Stimulated activated CD4-positive, alpha-beta T cell treated with anti-CD3 and anti-CD28 coated beads, Interleukin-15, amount 100 ng/mL, for 48 hours (primary cell): Measurements from ENCODE around the gene KLF13.

Source experiments
- DNase-seq, 2 donors: peaks; one replicate each; pipeline ENCODE4 v3.0.0-alpha.2; 2020; ENCODE audit warnings: low read depth in 2 of 2

KLF13 gene

DNA sequence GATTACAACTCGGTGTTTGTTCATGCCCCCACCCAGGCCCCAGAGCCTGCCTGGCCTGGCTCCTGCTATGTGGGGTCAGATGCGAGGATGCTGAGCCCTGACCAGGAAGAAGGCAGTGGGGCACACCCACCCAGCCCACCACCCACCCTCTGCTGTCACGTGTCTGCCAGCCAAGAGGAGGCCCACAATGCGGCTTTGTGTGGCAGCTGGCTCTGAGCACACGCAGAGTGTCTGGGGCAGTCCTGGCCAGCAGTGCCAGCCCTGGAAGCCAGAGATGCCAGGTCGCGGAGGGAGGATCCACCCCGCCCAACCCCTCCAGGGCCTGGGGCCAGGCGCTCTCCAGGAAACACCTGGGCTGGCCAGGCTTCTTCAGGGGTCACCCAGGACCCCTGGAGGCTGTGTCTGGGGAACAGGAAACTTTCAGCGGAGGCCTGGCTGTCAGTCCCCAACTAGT lies 26.4 kb upstream of the KLF13 start:
- no peak for DNase-seq

GRCh38 chr15:31300981-31301672 lies 25.5 kb upstream of the KLF13 start:
- DNase-seq, result no peak

- DNase-seq, result no peak
Observed at GRCh38 chr15:31301673-31301990, 25.0 kb upstream of the KLF13 start.

DNA sequence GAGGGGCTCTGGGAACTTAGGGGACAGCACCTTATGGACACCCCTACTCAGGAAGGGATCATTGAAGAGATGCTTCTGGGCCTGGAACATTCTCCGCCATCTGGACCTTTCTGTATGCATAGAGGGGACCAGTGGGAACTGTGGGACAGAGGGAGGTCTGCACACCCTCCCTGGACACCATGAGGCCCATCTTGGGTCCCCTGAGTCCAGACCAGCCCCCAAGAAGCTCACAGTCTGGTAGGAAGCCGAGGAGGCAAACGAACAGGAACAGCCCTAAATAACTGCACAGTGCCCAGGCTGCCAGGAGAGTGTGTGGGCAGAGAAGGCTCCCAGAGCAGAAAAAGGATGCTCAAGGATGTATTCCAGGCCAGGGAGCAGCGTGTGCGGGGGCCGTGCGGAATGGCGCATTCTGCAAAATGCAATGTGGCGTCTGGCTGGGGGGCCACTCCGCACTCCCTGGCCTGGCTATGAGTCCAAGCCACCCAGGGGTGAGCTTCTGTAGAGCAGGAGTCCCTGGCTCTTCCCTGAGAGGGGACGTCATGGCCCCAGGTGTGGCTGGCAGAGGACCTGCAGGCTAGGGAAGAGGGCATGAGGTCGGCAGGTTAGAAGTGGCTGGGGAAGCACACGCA lies 24.5 kb upstream of the KLF13 start:
- DNase-seq, result no peak

GRCh38 chr15:31302778-31303725 lies 23.6 kb upstream of the KLF13 start:
- DNase-seq, result no peak

DNA sequence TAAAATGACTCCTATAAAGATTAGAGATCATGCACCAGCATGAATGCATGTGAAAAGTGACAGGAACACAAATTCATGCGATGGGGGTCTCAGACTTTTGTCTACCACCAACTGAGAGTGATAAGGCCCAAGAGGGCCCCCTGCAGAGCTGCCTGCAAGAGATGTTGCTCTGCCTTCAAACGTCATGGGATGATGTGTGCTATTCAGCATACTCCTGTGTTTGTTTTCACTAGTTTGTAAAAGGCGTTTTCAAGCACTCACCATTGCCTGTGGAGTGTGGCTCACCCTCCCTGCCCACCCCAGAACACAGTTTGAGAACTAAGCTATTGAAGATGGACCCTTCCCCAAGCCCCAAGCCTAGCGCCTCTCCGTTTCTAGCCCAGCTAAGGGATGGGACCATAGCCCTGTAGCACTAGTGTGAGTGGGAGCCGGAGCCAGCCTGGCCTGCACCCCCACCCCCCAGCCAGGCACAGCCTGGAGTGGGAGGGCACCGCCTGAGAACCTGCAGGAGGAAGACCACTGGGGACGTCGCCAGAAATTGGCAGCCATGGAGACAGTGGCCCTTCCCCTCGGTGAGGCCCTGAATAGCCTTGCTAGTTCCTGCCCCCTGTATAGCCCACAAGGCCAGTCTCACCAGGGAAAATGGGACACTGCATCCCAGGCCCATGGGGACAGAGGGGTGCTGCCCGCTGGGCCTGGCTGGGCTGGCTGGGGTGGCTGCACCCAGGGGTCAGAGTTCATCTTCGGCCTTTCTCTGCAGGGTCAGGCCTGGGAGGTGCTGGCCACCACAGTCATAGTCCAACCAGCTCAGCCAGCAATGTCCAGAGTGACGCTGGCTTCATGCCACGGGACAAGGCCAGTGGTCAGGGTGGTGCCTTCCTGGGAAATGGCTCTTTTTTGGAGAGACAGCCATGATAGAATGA lies 22.6 kb upstream of the KLF13 start:
- no peak for DNase-seq

GRCh38 chr15:31304751-31305365 lies 21.8 kb upstream of the KLF13 start:
- no peak for DNase-seq

GRCh38 chr15:31305375-31305774 lies 21.3 kb upstream of the KLF13 start:
- no peak for DNase-seq

GRCh38 chr15:31305796-31306425 lies 20.7 kb upstream of the KLF13 start:
- no peak for DNase-seq

DNA sequence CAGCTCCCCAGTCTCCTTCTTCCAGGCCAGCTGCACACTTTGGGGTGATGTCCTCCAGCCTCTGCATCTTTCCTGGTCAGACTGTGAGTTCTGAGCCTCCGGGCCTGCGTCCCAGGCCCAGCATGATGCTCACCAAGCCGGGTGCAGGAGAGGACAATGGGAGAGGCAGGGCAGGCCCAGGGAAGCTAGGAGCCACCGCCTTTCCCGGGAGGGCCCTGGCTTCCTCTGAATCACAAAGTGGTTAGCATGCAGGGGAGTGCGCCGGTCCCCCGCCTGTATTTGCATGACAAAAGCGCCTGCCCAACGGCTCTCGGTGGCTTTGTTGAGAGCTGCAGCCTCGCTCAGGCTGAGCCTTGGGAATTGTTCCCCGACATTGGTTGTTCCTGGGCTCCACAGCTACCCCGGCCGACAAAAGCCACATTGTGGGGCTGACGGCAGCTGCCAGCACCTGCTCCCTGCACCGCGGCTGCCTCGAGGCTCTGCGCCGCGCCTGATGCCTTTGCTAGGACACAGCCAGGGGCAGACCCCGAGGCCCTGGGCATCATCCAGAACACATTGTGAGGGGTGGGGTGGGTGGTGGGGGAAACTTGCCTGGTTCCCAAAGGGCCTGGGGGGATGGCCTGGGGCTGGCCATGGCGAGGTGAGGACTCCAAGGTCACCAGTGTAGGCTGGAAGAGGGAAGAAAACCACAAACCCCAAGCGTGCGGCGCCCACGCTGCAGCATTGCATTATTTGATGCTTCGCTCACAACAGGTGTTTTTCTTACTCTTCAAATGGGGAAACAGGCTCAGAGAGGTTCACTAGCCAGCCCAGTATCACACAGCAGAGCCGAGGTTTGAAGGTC lies 20.0 kb upstream of the KLF13 start:
- no peak for DNase-seq

GRCh38 chr15:31307270-31308184 lies 19.1 kb upstream of the KLF13 start:
- DNase-seq, result no peak

DNA sequence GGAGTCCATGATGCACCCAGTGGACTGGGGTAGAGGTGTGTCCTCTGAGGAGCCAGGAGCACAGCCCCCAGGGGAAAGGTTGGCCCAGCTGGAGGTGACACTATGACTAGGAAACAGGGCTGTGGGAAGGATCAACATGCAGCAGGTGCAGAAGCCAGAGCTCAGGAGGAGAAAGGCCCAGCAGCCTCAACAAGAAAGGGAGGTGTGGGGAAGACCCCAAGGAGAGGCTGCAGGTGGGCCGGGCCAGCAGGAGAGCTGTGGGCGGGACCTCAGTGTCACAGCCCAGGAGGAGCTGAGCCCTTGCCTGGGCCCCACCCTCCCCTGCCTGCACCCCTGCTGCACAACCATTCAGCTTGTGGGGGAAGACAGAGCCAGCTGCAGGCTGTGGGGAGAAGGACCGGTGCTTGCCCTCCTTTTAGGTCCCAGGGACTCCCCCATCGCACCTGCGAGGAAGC lies 18.4 kb upstream of the KLF13 start:
- DNase-seq, result no peak

DNA sequence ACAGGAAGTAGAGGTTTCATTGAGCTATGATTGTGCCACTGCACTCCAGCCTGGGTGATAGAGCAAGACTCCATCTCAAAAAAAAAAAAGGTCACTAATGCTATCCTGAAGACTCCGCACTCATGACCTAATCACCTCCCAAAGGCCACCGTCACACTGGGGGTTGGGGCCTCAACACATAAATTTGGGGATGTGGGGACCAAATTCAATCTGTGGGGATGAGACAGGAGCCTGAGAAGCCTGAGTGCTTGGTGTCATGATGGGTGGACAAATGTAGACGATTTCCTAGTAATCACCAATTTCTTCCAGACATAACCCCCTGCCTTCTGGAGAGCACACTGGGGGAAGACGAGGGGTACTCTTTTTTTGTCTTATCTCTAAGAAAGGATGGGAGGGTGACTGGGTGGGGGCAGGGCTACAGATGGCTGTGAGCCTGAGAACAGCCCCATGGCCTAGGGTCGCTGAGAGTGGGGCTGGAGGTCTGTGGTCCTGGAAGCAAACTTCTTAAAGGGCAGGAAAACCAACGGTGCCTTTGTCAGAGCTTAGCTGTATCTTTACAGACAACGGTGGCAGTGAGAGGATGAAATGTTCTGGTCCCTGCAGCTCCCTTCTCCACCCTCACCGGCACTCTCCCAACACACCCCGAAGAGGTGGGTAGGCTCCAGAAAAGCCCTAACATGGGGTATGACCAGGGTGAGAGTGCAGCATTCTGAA lies 16.6 kb upstream of the KLF13 start:
- no peak for DNase-seq

DNA sequence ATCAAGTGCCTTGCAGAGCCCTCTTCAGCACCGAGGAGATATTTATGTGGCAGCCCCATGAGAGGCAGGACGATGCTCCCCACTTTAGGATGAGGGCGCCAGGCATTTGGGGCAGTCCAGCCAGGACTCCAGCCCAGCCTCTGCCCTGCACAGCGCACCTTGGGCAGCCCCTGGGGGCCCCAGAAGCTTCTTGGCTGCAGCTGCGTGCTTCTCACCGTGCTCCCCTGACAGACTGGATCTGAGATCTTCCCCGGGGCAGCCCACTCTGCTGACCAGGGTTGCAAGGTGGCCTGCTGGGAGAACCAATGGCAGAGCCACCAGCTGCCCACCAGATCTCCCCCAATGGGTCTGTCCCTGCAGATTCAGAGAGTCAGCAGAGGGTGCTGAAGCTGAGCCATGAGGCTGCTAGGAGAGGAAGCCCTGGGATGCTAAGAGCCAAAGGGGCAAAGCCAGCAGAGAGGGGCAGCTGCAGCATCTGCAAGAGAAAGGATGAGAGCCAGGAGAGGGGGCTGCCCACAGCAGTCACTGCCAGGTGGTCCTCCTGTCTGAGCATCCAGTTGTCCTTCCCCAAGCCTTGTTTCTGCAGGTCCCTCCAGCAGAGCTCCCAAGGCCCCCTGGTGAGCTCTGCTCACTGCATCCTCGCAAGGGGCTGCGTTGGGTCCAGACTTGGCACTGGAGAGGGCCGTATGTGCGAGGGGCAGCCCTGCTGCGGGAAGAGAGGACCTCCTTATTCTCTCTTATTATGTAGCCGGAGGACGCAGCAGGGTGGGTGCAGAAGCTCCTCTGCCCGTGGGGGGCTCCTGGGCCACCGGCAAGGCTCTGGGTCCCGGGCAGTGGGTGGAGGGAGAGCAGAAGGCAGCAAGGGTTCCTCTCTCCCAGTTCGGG lies 14.7 kb upstream of the KLF13 start:
- no peak for DNase-seq

DNA sequence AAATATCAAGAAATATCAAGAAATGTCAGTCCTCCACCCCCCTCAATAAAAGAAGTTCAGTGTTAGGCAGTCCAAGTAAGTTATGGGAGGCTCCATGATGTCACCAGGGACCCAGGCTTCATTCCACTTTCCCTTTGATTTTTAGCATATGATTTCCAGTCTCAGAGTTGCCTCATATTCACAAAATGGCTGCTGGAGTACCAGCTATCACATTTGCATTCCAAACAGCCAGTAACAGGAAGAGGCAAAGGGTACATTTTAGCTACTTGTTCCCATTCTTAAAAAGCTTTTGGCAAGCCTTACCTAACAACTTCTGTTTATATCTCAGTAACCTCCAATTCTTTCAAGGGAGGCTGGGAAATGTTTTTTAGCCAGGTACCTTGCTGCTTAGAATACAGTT lies 13.4 kb upstream of the KLF13 start:
- DNase-seq, result no peak

- no peak for DNase-seq
Observed at GRCh38 chr15:31314380-31314779, 12.3 kb upstream of the KLF13 start.
